SH-SY5Y (cell line): ENCODE results near the gene SUV39H2.

Source experiments
- GATA2 ChIP-seq: IDR thresholded peaks from 2 replicates; pipeline ENCODE4 v1.6.1; 2011; ENCODE audit warnings: mild to moderate bottlenecking, low read depth, low read length
- GATA3 ChIP-seq: IDR thresholded peaks from 2 replicates; pipeline ENCODE4 v1.6.1; 2011; ENCODE audit warnings: low read depth, mild to moderate bottlenecking, low read length, moderate library complexity

- TF ChIP-seq GATA2, result no peak
- no peak for TF ChIP-seq GATA3
These were observed 25.7 kb downstream of the SUV39H2 start for GRCh38 chr10:14904316-14904732.
